HL-60 (cell line): ENCODE results near the gene CNTN2.

Source experiments
- DNase-seq, 2 experiments: peaks; one replicate each; pipeline ENCODE4 v3.0.0-alpha.2; 2010 to 2020; ENCODE audit warnings: low read depth in 1 of 2, low spot score in 1 of 2
- H3K27ac ChIP-seq: fragments of 250-450 bp; sonication (Bioruptor Pico); replicated peaks from 2 replicates; pipeline ENCODE4 v1.5.1; 2020; ENCODE audit warnings: mild to moderate bottlenecking, moderate library complexity
- H3K27me3 ChIP-seq: fragments of 250-450 bp; sonication (Bioruptor Pico); 2 replicates; pipeline ENCODE4 v1.5.1; 2021; ENCODE audit warnings: mild to moderate bottlenecking, moderate library complexity; ENCODE audit not compliant: insufficient read depth, poor library complexity, severe bottlenecking
- H3K4me3 ChIP-seq: replicated peaks from 2 replicates; pipeline ENCODE4 v1.5.1; 2011; ENCODE audit warnings: mild to moderate bottlenecking, control low read depth, low read length; ENCODE audit not compliant: insufficient read depth
- CTCF ChIP-seq: IDR thresholded peaks from one replicate; pipeline ENCODE4 v1.5.1; 2011; ENCODE audit warnings: low read length, control low read depth, inconsistent platforms; ENCODE audit not compliant: insufficient read depth
- GABPA ChIP-seq: IDR thresholded peaks from 2 replicates; pipeline ENCODE4 v1.6.1; 2012; ENCODE audit warnings: low read depth
- POLR2AphosphoS5 ChIP-seq: IDR thresholded peaks from 2 replicates; pipeline ENCODE4 v1.6.1; 2012; ENCODE audit warnings: low read depth
- REST ChIP-seq: IDR thresholded peaks from 2 replicates; pipeline ENCODE4 v1.6.1; 2012; ENCODE audit warnings: low read depth; ENCODE audit not compliant: insufficient replicate concordance
- SPI1 ChIP-seq: IDR thresholded peaks from 2 replicates; pipeline ENCODE4 v1.6.1; 2012; ENCODE audit warnings: low read depth, mild to moderate bottlenecking, borderline replicate concordance

Gene CNTN2

GRCh38 chr1:205084360-205084759 lies 41.3 kb downstream of the CNTN2 start, which contains the start of gene TMEM81:
Gene TMEM81, minus strand, starts transcription at chr1:205084460. Its CDS starts 140 bp downstream, at chr1:205084320.
- H3K27me3 ChIP-seq: no peaks in the 10 kb centered on the region
- DNase-seq: no peak
- TF ChIP-seq POLR2AphosphoS5 (no peak), REST (no peak), SPI1 (no peak), GABPA (no peak), CTCF (no peak)
- H3K4me3 ChIP-seq: no peak within 1 kb of the TSS
- H3K27ac ChIP-seq: no peak within 1 kb of the TSS

- H3K4me3 ChIP-seq: no peak overlapping the region
- no peak for DNase-seq
- no peaks in the 10 kb centered on the region for H3K27me3 ChIP-seq
- no peak for TF ChIP-seq GABPA
- TF ChIP-seq POLR2AphosphoS5: no peak
- TF ChIP-seq REST: no peak
- TF ChIP-seq CTCF: no peak
- no peak for TF ChIP-seq SPI1
- no peak overlapping the region for H3K27ac ChIP-seq
Measured at GRCh38 chr1:205088341-205088740, 45.3 kb downstream of the CNTN2 start.

- DNase-seq: peak in 1 of 2 experiments; percentile 12
- H3K27me3 ChIP-seq: no peaks in the 10 kb centered on the region
- TF ChIP-seq GABPA (no peak), CTCF (no peak), REST (no peak), POLR2AphosphoS5 (no peak), SPI1 (no peak)
- no peak overlapping the region for H3K27ac ChIP-seq
- no peak overlapping the region for H3K4me3 ChIP-seq
Measured at GRCh38 chr1:205091043-205091740, 48.2 kb downstream of the CNTN2 start.
